ENCODE results near the gene ZFP82.

Gene ZFP82

DNA sequence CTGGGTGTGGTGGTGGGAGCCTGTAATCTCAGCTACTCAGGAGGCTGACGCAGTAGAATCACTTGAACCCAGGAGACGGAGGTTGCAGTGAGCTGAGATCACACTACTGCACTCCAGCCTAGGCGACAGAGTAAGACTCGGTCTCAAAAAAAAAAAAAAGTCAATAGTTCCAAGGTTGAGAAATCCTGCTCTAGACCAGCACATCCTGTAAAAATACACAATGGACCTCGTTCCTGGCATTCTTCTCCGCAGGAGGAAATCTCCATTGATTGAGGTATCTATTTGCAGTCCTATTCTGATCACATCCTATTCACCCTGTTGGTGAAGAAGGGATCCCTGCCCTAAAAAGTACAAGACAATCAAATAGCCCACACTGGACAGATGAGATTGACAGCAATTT, 54.6 kb downstream of the ZFP82 start:
- no peak for DNase-seq

Measured in CD4-positive, alpha-beta T cell treated with Interleukin-17A for 4 hours (primary cell).